NT2/D1 (cell line): ENCODE measurements around the gene SV2C.

Source experiments
- SUZ12 ChIP-seq: IDR thresholded peaks from 2 replicates; pipeline ENCODE4 v1.6.1; 2011; ENCODE audit not compliant: insufficient read length, insufficient read depth; ENCODE audit errors: extremely low read depth
- YY1 ChIP-seq: IDR thresholded peaks from 2 replicates; pipeline ENCODE4 v1.6.1; 2011; ENCODE audit not compliant: insufficient read length, insufficient read depth
- ZNF274 ChIP-seq: IDR thresholded peaks from 2 replicates; pipeline ENCODE4 v1.6.1; 2011; ENCODE audit warnings: mild to moderate bottlenecking, low read depth, low read length

DNA sequence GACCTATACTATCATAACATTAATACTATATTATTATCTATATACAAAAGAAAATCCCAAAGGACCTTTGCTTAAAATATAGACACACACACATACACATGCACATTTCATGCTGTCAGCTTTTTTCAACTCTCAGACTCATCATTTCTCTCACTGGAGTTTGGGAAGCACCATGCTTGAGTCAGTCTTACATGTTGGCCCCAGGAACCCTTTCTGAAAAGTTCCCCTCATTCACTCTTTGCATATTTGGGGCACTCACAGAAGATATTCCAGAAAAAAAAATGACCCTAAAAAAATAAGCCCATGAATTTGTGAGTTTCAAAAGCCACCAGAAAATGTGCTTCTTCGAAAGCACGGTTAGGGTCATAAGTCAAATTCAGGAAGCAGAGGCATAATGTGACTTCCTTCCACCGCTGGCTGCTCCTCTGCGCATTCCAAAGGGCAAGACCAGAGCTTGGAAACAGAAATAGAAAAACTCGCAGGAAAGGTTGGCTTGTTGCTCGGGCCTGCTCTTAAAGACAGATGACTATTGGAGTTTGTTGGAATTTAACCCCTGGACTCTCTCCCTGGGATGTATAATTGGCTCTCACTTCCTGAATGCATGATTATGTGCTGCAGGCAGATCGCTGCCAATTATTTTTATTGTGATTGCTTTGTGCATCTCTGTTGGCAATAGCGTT, 190.2 kb downstream of the SV2C start:
- TF ChIP-seq YY1 (no peak), ZNF274 (no peak), SUZ12 (no peak)
